GM04504 (cell line): ENCODE data around the gene DOCK1.
"Not testable (repeated sequence)": the region's sequence is repeated elsewhere in the genome, so short reads cannot be mapped to it uniquely, and the experiment has no call there.

Experiments
- DNase-seq: peaks from one replicate; pipeline ENCODE4 v3.0.0-alpha.2; 2012; ENCODE audit warnings: low read depth

Gene DOCK1

DNA sequence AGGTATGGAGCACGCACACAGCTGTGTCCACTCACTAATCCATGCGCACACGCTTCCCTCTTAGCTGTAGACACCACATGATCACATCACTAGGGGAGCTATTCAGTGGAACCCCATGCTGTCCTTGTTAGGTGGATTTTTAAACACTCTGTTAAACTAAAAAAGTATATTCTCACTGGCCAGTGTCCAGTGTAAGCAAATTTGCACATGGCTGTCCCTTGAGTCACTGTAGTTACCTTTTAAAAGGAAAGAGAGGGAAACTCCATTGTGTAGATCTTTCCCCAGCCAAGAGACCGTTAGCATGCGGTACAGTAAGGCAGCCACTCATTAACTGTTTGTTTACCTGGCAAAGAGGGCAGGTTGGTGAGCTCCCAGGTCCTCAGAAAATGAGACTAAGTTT is 372.8 kb downstream of the DOCK1 start:
- no peak for DNase-seq

DNA sequence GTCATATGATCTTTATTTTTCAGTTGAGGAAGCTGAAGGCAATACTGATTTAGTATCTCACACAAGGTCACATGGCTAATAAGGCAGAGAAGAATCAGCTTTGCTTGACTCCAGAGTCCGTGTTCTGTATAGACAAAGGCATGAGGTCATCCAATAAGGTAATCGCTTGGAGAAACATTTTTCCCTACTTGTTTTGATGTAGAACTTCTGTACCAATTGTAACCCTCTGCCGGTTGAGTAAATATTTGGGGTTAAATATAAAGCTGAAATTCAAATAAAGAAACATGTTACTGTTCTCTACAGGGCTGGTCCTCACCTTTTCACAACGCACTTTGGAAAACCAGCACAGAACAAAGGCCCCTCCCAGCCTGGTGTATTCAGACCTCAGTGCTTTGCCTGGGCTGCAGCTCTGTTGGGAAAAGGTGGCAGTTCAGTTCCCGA is 374.1 kb downstream of the DOCK1 start:
- no peak for DNase-seq

DNA sequence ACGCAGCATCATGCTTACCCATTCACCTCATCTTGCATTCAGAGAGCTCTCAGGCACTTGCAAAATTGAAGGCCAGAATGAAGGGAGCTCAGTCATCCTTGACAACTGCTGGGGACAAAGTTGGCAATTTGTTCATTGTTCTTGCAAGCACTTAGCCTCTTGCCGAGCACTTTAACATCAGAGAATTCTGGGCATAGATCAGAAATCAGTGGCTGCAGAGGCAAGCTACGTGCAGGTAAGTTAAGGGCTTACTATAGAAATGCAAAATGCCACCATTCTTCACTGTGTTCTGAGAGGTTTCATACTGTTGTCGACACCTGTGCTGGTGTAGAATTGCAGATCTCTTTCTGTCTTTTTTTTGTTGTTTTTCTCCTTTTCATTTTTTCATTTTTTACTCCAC is 375.2 kb downstream of the DOCK1 start:
- no peak for DNase-seq

DNA sequence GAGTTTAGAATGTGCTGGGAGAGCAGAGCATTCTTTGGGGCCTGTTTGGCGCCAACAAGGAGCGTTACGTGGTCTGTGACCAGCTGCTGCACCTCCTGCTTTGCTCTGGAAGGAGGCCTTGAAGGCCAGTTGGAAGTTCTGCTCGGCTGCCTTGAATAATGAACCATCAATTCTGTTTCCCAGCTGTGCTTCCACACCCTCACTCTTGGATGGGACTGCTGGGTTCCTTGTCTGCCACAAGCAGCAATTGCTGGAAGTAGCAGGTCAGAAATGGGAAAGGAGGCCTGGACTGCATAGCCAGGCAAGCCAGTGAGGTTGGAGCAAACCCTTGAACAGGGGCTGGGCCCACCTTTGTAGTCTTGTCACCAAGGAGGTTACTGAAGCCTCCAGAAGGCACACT is 377.8 kb downstream of the DOCK1 start:
- no peak for DNase-seq

DNA sequence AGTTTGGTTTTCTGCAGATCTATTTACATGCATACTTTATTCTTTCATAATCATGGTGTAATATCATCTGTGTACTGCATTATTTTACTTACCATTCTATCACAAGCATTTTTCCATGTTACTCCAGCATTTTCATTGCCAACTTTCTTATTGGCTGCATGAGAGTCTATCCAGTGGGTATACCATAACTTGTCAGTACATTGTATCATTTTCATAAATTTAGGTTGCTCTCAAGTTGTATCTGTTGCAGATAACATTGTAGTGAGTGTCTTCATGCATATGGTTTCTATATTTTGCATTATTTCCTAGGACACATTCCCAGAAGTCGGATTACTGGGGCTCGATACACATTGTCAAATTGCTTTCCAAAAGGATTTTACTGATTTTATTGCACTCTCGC is 378.3 kb downstream of the DOCK1 start:
- DNase-seq = no peak

DNA sequence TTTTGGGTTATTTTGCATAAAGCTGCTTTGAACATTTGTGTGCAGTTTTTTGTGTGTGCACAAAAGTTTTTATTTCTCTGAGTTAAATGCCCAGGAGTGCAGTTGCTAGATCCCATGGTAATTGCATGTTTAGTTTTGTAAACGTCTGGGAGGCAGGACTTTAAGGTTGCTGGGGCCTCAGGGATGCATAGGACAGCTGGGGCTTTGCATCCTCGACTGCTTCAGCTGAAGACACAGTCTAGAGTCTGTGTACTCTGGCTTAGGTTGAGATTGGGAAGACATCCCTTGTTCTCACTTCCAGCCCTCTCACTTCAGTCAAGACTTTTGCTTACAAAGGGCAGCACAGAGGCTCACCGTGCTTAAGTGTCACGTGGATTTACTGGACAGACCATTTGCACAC is 385.6 kb downstream of the DOCK1 start:
- DNase-seq = no peak

DNA sequence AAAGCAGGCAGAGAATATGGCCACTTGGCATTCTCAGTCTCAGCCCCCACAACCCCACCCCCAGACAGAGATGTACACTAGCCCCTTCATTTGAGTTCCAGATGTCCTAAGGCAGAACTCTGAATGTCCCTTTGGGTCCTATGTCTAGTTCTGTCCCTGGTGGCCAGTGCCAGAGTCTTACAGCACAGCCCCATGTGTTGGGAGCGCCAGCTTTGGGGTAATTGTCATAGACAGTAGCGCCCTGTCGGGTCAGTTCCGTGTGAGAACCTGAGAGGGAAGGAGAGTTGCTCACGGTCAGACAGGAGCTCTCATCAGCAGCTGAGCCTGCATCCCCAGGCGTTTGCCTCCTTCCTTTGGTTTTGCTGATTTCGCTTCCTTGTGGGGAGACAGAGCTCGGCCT is 386.1 kb downstream of the DOCK1 start:
- DNase-seq = no peak

DNA sequence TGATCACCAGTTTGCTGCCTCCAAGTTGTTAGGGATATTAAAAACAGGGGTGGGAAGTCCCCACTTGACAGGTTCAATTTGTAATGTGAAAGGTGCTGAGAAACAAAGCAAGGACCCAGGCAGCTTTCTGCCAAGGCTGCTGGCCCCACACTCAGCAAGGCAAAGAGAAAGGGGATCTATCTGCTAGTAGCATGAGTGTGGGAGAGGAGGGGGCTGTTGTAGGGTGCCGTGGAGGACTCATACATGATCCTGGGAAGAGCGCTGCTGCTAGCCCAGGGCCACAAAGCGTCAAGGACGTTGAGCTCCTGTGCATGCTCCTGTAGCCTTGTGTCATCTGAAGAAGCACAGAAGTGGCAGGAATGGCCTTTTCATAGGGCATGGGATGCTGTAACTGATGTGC is 387.7 kb downstream of the DOCK1 start:
- DNase-seq = no peak

DNA sequence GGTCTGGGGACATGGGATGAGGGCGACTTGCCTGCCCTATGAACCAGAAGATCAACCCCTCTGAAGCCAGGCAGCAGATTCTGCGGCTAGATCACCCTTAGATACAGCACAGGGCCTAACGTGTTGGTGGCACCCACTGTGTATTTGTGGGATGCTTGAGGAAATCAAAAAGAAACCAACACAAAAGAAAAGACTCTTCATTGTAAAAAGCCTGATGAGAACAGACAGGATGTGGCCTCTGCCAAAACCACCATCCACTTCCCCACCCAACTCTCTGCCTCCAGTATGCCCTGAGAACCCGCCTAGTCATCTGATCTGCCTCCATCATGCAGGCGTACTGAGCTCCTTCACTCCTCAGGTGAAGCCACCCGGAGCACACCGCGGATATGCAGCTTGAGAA is 388.4 kb downstream of the DOCK1 start:
- DNase-seq = no peak

DNA sequence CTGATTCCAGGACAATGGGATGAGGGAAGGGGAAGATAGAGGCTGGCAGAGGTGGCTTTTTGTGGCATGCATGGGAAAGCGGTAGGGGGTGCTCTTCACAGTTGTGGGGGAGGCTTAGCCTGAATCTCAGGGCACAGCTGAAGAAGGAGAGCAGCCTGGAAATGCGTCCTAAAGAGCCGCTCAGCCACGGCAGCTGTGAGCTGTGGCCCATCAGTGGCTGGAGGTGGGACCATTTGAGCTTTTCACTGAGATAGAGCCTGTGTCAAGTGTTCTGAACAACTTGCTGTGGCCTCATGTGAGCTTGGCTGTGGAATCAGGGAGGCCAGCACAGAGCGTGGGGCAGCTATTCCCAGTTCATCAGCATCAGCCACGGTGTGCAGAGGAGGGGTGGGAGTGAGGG is 391.5 kb downstream of the DOCK1 start:
- no peak for DNase-seq

DNA sequence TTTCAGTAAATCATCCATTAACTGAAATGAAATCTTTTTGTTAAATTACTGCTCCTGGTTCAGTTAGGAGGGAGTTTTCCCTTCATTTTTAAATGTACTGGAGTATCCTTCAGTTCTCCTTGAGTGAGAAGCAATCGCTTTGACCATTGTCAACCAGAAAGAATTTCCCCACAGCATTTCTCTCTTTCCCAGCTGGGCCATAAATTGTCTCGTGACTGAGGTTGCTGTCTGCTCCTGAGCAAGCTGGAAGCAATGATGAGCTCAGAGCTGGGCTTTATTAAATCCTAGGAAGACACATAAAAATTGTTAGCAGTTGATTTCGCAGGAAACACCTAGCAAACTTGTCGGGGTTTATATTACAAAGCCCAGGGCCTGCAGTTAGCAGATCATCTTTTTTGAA is 393.2 kb downstream of the DOCK1 start:
- peak; percentile 65 for DNase-seq

DNA sequence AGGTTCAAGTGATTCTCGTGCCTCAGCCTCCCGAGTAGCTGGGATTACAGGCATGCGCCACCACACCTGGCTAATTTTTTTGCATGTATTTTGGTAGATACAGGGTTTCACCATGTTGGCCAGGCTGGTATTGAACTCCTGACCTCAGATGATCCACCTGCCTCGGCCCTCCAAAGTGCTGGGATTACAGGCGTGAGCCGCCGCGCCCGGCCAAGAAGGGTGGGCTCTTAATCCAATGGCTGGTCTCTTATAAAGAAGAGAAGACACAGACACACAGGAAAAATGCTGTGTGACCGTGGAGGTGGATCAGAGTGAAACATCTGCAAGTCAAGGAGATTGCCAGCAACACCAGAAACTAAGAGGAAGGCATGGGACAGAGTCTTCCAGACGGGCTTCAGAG is 394.0 kb downstream of the DOCK1 start:
- not testable (repeated sequence) for DNase-seq

DNA sequence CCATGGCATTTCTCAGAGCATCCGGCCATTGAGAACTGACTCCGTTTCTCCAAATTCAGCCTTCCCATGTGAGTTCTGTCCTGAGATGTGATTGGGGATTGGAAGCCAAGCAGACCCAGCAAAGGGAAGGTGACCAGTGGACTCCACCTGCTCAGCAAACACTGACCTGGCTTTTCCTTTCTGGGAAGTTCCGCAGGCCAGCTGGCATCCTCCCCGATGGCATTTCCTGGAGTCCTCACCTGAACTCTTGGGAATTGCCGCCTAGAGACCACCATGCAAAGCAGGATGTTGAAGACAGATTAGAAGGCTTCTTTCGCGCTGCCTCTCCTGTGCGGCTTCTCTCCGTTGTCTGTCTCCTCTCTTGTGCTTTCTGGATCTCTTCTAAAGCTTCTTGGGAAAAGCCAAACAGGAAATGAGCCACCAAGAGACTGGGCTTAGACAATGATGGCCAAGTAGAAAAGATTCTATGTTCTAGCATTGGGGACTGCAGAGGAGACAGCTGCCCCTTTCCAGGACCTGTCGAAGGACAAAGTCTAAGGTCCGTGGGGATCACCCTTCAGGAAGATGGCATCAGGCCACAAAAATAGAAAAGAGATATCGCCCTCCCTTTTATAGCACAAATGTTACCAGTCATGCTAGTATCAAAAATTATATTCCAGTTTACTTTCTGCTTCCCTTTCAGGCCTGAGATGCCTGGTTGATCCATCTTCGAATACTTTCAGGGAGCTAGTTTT is 394.9 kb downstream of the DOCK1 start:
- no peak for DNase-seq

DNA sequence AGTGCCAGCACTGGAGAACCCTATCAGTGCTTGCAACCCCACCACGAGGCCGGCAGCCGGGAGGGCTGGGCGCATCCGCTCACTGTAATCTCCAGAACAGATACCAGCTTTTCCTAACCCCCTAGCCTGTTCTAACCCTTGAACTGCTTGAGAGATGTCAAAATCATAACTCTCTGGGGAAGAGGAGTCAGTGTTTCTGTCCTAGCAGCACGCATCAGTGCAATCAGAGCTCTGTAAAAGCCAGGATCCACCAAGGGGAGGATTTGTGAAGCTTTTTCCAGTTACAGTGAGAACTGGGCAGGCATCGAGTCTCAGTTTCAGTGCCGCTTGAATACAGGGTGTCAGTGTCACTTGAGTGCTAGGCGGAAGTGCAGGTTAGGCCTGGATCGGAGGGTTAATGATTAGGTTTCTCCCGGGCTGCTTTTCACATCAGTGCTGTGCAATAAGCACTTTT is 395.7 kb downstream of the DOCK1 start:
- DNase-seq = no peak

DNA sequence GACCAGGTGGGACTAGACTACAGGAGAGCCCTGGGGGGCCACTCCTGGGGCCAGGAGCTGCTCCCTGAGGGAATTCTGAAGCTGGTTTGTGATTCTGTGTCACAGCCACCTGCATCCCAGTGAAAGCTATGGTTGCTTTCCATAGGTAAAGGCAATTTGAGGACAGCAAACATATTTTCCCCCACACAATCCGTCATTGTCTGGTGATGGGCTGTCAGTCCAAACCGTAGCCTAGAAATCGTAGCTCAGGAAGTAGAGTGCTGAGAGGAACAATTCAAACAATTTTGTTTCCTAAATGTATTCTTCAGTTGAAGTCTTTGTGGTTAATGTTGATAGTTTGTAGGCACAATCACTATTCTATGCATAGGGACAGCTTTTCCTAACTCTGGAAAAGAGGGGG is 397.1 kb downstream of the DOCK1 start:
- no peak for DNase-seq

DNA sequence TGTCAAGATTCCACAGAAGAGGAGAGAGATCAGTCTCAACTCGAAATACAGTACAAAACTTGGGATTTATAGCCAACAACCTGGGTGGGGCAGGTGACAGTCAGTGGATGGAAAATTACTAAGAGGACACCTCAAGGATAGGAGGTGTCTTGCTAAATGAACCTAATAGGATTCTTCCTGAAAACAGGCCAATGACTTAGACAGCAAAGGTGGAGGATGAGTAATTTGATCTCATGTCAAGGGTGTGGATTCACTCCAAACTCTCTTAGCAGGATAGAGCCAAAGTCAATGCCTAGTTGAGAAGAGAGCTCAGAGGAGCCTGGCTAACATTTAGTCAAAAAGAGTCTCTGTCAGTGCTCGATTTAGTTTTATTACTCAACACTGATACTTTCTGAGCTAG is 397.9 kb downstream of the DOCK1 start:
- no peak for DNase-seq

DNA sequence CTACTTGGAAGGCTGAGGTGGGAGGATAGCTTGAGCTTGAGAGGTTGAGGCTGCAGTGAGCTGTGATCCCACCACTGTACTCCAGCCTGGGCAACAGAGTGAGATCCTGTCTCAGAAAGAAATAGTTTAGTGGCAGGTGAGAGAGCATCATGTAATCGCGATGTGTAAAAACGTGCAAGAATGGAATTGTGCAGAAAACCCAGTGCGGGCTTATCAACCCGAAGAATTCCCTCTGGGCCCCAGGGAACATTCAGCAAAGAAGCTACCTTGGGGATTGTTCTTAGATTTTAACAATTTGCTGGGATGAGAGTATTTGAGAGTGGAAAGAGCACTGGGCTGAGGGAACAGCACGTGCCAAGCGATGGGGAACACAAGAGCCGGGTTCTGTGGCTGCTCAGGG is 398.5 kb downstream of the DOCK1 start:
- no peak for DNase-seq

DNA sequence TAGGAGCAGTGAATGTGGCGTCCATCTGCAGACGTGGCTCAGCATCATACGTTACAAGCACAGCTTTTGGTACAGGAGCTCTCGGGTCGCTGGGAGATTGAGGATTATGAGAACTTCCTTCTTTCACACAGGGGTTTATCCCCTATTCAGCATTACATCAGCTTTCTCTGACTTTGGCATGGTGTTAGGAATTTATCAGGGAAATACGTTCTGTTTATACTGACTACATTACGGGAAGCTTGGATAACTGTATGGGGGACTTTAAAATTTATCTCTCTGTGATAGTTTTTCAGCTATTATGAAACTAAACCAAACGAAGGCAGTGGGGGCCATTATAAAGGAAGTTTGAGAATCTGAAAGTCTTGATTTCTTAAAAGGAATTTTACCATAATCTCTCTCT is 401.3 kb downstream of the DOCK1 start:
- DNase-seq = no peak

DNA sequence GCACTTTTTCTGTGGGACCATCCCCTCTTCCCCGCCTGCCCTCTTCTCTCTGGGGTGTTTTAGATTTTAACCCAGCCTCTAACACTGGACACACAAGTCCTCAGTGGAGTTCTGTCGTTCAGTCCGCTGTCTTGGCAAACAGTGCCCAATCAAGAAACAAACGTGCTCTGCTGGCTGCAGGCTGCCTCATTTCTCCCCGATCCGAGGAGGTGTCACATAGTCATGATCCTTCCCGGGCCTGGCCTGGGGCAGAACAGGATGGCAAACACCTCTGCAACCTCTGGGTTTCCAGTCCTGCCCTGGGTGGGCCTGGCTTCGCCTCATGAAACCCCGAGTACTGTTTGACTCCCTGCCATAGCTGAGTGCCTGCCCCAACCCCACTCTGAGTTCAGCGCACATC is 402.1 kb downstream of the DOCK1 start:
- DNase-seq = no peak

DNA sequence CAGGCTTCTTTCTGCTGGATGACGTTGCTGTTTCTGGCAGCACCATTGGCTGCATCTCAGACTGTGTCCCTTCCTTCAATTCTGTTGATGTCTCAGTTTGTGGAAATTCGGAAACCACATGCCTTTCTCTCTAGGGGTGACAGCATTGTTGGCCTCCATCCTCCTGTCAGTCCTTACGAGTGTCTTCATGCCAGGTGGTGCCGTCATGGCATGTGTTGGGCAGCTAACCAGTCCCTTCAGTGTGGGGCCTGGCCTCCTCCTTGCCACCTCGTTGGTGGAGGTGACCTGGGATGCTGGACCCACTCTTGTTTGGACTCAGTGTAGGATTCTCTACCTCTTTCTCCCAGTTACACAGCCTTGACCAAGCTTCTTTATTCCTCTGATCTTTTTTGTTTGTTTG is 402.8 kb downstream of the DOCK1 start:
- DNase-seq = no peak

DNA sequence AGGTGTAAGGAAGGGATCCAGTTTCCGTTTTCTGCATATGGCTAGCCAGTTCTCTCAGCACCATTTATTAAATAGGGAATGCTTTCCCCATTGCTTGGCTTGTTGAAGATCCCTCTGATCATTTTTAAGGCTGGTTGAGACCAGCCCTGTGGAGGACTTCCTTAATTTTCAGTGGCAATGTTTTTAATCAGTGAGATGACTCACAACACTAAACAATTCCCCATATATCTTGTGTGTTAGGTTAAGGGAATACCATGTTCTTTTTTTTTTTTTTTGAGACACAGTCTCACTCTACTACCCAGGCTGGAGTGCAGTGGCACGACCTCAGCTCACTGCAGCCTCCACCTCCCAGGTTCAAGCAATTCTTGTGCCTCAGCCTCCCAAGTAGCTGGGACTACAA is 404.4 kb downstream of the DOCK1 start:
- peak; percentile 8 for DNase-seq

DNA sequence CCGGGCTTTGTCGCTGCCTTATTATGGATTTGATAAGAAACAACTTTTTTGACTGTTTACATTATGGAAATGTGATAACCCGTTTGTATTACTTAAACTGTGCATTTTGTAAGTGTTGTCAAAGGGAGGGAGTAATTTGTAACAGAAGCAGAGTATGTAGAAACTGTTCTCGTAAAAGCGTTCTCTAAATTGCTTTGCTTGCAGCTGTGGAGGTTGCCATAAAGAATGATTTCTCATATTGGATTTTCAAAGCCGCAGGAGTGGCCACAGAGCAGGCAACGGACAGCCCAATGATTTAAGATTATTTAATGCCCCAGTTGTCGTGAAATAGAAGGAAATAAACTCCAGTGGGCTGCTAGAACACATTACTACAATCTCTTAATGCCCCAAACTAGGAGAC is 405.2 kb downstream of the DOCK1 start:
- no peak for DNase-seq

DNA sequence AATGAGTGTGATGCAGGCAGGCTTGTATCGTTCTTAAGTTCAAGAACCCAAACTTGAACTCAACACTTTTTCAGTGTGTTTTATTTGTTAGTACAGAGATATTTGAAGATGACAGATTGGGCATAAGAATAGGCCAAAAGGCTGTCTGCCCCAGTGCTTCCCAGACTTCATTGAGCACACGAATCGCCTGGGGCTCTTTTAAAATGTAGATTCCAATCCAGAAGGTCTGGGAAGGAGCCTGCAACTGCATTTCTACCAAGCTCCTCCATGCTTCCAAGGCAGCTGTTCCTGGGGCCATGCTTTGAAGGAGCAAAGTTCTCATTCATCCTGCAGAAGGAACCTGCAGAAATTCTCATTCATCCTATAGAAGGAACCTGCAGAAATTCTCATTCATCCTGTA is 405.7 kb downstream of the DOCK1 start:
- DNase-seq = no peak

DNA sequence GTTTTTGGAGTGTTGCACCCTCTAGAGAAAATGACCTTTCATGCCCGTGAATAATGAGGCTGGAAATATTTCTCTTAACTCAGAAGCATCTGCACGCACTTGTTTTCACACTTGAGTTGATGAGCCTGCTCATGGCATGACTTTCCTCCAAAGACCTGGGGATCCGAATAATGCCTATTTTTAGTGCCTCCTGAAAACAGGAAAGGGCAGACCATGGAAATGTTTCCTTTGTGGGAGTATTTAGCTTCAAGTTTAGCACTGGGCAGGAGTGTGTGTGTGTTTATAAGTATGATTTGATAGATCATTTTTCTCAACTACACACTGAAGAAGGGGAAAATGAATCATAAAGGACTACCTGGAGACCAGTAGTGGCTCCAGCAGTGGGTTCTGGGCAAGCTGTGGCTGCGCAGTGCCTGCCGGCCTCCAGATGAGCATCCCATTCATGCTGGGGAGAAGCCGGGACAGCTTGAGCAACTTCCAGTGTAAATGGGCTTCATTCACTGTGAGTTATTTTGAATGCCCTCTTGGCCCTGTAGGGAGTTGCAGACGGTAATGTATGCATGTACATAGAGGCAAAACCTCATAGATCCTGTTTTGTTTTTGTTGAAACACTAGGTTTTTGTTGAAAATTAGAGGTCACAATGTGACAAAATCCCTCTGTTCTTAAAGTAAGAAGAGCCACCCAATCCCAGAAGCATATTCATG is 408.9 kb downstream of the DOCK1 start:
- DNase-seq = no peak
